ENCODE results near the gene NIT2. TPM values are rescaled to one million over a fixed set of nuclear protein-coding genes. Genes with fewer than 3 reads are reported as not detected.
"Not testable (repeated sequence)": the region's sequence is repeated elsewhere in the genome, so short reads cannot be mapped to it uniquely, and the experiment has no call there.

Gene NIT2
- total RNA-seq, 1 donor from 2014 or later: 31.0 TPM

DNA sequence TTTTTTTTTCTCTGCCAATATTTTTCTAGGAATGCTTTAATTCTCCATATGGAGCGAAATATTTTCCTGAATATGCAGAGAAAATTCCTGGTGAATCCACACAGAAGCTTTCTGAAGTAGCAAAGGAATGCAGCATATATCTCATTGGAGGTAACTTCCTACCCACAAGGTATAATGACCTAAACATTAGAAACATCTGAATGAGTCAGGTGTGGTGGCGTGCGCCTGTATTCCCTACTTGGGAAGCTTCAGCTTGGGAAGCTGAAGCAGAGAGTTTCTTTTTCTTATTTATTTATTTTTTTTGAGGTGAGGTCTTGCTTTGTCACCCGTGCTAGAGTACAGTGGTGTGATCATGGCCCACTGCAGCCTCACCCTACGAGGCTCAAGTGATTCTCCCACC is 5.2 kb downstream of the NIT2 start:
- Histone ChIP-seq H3K36me3 (ENCODE audit: control insufficient read depth, insufficient read depth, low read length) (no peaks in the 10 kb centered on the region), H3K27me3 (ENCODE audit: control insufficient read depth, insufficient read depth, low read length) (no peaks in the 10 kb centered on the region), H3K4me3 (ENCODE audit: low read depth, low read length) (no peak overlapping the region)
- DNase-seq (ENCODE audit: low read depth): no peak
- TF ChIP-seq, protein P1, sequence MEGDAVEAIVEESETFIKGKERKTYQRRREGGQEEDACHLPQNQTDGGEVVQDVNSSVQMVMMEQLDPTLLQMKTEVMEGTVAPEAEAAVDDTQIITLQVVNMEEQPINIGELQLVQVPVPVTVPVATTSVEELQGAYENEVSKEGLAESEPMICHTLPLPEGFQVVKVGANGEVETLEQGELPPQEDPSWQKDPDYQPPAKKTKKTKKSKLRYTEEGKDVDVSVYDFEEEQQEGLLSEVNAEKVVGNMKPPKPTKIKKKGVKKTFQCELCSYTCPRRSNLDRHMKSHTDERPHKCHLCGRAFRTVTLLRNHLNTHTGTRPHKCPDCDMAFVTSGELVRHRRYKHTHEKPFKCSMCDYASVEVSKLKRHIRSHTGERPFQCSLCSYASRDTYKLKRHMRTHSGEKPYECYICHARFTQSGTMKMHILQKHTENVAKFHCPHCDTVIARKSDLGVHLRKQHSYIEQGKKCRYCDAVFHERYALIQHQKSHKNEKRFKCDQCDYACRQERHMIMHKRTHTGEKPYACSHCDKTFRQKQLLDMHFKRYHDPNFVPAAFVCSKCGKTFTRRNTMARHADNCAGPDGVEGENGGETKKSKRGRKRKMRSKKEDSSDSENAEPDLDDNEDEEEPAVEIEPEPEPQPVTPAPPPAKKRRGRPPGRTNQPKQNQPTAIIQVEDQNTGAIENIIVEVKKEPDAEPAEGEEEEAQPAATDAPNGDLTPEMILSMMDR (IDR thresholded peaks at IDR 0.05; ENCODE audit: insufficient read depth, low read length, poor library complexity, severe bottlenecking): no peak

- no peaks in the 10 kb centered on the region for H3K27me3 ChIP-seq (ENCODE audit: control insufficient read depth, insufficient read depth, low read length)
- DNase-seq (ENCODE audit: low read depth): no peak
- H3K36me3 ChIP-seq (ENCODE audit: control insufficient read depth, insufficient read depth, low read length): no peaks in the 10 kb centered on the region
Observed at GRCh38 chr3:100340527-100340926, 6.0 kb downstream of the NIT2 start.

GRCh38 chr3:100348727-100349126 is 14.2 kb downstream of the NIT2 start:
- no peak overlapping the region for H3K4me3 ChIP-seq (ENCODE audit: low read depth, low read length)
- DNase-seq (ENCODE audit: low read depth): no peak
- H3K27me3 ChIP-seq (ENCODE audit: control insufficient read depth, insufficient read depth, low read length): no peaks in the 10 kb centered on the region
- TF ChIP-seq, protein P1 (IDR thresholded peaks at IDR 0.05; ENCODE audit: insufficient read depth, low read length, poor library complexity, severe bottlenecking): no peak
- no peaks in the 10 kb centered on the region for H3K36me3 ChIP-seq (ENCODE audit: control insufficient read depth, insufficient read depth, low read length)

More at GRCh38 chr3:100340527-100340926, 6.0 kb downstream of the NIT2 start:
- no peak overlapping the region for H3K4me3 ChIP-seq (ENCODE audit: low read depth, low read length)
- TF ChIP-seq, protein P1 (IDR thresholded peaks at IDR 0.05; ENCODE audit: insufficient read depth, low read length, poor library complexity, severe bottlenecking): no peak

- H3K4me3 ChIP-seq (ENCODE audit: low read depth, low read length); H3K36me3 ChIP-seq (ENCODE audit: control insufficient read depth, insufficient read depth, low read length): not testable (repeated sequence)
Observed at GRCh38 chr3:100351770-100352169, 17.2 kb downstream of the NIT2 start.

GRCh38 chr3:100352296-100353231 is 18.0 kb downstream of the NIT2 start:
- DNase-seq (ENCODE audit: low read depth): no peak
- TF ChIP-seq, protein P1 (IDR thresholded peaks at IDR 0.05; ENCODE audit: insufficient read depth, low read length, poor library complexity, severe bottlenecking): no peak
- no peak overlapping the region for H3K4me3 ChIP-seq (ENCODE audit: low read depth, low read length)
- no peaks in the 10 kb centered on the region for H3K36me3 ChIP-seq (ENCODE audit: control insufficient read depth, insufficient read depth, low read length)
- H3K27me3 ChIP-seq (ENCODE audit: control insufficient read depth, insufficient read depth, low read length): no peaks in the 10 kb centered on the region

More at GRCh38 chr3:100351770-100352169, 17.2 kb downstream of the NIT2 start:
- not testable (repeated sequence) for DNase-seq (ENCODE audit: low read depth); H3K27me3 ChIP-seq (ENCODE audit: control insufficient read depth, insufficient read depth, low read length)

DNA sequence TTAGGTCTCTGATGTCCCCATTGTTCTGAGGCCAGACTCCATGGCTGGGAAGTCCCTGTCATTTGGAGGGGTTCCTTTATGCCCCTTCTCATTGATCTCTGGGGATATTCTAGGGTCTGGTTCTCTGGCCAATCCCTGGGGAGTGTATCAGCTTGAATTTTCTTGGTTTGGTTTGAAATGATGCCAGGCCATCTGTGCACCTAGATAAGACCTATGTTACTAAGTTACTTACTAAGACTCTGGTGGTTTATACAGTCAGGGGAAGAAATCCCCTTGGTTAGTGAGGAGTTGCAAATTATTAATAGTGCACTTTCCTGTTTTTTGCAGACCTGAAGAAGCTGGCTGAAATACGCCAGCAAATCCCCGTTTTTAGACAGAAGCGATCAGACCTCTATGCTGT is 20.3 kb downstream of the NIT2 start:
- TF ChIP-seq, protein P1 (IDR thresholded peaks at IDR 0.05; ENCODE audit: insufficient read depth, low read length, poor library complexity, severe bottlenecking): no peak
- H3K4me3 ChIP-seq (ENCODE audit: low read depth, low read length): no peak overlapping the region
- no peaks in the 10 kb centered on the region for H3K36me3 ChIP-seq (ENCODE audit: control insufficient read depth, insufficient read depth, low read length)
- no peaks in the 10 kb centered on the region for H3K27me3 ChIP-seq (ENCODE audit: control insufficient read depth, insufficient read depth, low read length)
- no peak for DNase-seq (ENCODE audit: low read depth)

Measured in kidney epithelial cell (primary cell).